Measurements from ENCODE around the gene CEP85L. TPM values are rescaled to one million over a fixed set of nuclear protein-coding genes. Genes with fewer than 3 reads are reported as not detected.

CEP85L gene
- total RNA-seq, 1 donor = 16.4 TPM

DNA sequence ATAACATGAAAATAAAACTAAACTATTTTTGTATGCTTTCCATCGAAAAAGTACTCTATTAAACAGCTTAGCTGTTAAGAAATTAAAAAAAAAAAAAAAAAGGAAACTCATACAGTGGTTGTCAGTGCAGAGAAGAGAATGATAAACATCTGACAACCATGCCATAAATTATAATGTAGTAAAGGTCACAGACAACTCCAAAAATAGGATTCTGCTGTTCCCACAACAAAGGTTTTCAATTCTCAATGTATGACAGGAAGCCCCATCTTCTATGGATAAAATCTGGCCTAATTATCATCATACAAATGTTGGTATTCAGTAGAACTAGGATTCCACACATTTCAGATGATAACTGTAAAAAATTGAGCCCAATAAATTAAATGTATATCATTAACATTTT is 98.3 kb downstream of the CEP85L start:
- DNase-seq (ENCODE audit: low read depth) = no peak
- TF ChIP-seq, protein P1, sequence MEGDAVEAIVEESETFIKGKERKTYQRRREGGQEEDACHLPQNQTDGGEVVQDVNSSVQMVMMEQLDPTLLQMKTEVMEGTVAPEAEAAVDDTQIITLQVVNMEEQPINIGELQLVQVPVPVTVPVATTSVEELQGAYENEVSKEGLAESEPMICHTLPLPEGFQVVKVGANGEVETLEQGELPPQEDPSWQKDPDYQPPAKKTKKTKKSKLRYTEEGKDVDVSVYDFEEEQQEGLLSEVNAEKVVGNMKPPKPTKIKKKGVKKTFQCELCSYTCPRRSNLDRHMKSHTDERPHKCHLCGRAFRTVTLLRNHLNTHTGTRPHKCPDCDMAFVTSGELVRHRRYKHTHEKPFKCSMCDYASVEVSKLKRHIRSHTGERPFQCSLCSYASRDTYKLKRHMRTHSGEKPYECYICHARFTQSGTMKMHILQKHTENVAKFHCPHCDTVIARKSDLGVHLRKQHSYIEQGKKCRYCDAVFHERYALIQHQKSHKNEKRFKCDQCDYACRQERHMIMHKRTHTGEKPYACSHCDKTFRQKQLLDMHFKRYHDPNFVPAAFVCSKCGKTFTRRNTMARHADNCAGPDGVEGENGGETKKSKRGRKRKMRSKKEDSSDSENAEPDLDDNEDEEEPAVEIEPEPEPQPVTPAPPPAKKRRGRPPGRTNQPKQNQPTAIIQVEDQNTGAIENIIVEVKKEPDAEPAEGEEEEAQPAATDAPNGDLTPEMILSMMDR (IDR thresholded peaks at IDR 0.05; ENCODE audit: insufficient read depth, low read depth, low read length) = no peak
- H3K4me3 ChIP-seq (ENCODE audit: low read depth, low read length) = no peak overlapping the region

DNA sequence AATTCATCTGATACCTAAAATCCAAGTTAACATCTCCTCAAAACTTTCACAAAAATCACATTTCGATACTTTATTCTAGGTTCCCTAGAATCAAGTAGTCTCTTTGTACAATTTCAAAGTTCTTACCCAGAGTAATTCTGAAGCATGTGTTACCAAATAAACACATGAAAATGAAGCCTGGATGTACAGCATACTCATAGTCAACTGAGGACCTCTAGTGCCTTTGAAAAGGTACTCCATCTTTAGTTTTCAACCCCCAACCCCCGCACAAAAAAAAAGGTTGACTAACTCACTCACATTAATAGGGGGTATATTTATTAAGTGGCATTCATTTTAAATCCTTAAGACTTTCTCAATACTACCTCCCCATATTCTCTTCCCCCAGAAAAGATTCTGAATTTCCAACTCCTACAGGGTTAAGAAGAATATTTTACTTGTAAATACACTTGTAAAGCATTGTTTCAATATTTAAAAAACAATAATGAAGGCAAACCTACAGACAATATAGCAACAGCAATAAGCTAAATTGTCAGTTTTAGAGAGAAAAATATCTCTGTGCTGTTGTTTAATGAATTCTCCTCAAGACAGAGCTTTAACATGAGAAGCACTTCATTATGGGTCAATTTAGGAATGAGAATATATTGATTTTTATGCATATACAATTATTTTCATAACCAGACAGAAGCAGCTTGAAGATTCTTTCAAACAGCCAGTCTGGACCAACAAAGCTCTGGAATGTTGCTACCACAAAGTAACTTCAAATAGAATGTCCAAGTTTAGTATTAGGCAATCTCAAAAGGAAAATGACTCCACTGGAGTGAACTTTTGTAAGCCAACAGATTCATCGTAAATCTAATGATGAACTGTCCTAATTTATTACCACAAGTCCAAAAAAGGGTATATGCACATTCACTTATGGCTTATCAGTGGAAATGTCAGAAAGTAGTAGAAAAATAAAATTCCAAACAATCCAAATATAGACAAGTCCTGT is 100.0 kb downstream of the CEP85L start:
- H3K4me3 ChIP-seq (ENCODE audit: low read depth, low read length) = no peak overlapping the region
- TF ChIP-seq, protein P1 (IDR thresholded peaks at IDR 0.05; ENCODE audit: insufficient read depth, low read depth, low read length) = peak; percentile 69
- DNase-seq (ENCODE audit: low read depth) = peak; percentile 72

DNA sequence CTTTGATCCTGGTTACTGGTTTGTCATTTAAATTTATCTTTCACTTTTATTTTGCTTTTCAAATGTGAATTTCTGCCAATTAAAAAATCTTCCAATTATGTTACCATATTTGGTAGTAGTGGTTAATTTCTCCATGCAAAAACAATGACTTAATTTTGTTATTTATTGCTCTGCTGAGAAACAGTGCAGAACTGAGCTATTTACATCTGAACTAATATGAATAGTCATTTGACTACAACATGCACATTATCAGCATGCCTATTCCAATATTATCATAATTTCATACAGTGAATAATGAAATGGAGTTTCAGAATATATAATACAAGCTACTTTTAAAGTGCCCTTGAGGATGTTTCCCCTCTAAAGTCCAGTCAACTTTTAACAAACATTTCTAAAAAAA is 102.8 kb downstream of the CEP85L start:
- TF ChIP-seq, protein P1 (IDR thresholded peaks at IDR 0.05; ENCODE audit: insufficient read depth, low read depth, low read length) = no peak
- no peak for DNase-seq (ENCODE audit: low read depth)
- H3K4me3 ChIP-seq (ENCODE audit: low read depth, low read length) = no peak overlapping the region

DNA sequence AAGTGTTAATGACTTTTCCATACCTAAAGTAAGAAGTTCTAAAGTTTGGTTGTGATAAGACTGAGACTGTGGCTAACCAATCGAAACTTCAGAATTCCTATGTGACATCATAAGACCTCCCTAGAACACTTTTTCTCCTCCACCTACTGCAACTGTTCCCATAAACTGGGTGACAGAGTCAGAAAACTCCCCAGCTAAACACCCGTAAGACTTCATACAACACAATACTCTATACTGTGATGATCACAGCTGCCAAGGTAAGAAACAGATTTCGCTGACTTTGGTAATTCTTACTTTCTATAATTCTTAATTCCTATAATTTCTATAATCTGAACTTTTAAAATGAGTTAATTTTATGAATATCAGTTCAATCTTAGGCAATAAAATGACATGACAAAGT is 103.3 kb downstream of the CEP85L start, which contains the start of gene PLN:
Gene PLN, plus strand, starts transcription at position 161 of the 400 bp plus-strand sequence. CDS start 10,626 bp downstream, outside the sequence.
- DNase-seq (ENCODE audit: low read depth) = no peak
- TF ChIP-seq, protein P1 (IDR thresholded peaks at IDR 0.05; ENCODE audit: insufficient read depth, low read depth, low read length) = no peak
- no peak within 1 kb of the TSS for H3K4me3 ChIP-seq (ENCODE audit: low read depth, low read length)

DNA sequence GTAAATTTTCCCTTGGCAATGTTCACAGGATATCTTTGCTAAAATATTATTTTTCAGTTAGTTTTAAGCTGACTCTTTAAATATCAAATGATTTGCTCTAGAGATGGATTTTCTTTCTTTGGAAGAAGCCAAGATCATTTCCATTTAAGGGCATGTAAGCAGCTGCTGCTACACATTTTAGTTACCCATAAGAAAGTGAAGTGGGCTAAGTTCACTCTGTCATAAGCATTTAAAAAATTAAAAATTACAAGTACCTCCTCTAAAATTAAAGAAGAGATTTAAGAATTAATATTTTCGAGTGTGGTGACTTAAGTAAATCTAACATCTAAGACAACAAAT is 104.5 kb downstream of the CEP85L start:
- DNase-seq (ENCODE audit: low read depth) = no peak
- H3K4me3 ChIP-seq (ENCODE audit: low read depth, low read length) = no peak overlapping the region
- TF ChIP-seq, protein P1 (IDR thresholded peaks at IDR 0.05; ENCODE audit: insufficient read depth, low read depth, low read length) = no peak

DNA sequence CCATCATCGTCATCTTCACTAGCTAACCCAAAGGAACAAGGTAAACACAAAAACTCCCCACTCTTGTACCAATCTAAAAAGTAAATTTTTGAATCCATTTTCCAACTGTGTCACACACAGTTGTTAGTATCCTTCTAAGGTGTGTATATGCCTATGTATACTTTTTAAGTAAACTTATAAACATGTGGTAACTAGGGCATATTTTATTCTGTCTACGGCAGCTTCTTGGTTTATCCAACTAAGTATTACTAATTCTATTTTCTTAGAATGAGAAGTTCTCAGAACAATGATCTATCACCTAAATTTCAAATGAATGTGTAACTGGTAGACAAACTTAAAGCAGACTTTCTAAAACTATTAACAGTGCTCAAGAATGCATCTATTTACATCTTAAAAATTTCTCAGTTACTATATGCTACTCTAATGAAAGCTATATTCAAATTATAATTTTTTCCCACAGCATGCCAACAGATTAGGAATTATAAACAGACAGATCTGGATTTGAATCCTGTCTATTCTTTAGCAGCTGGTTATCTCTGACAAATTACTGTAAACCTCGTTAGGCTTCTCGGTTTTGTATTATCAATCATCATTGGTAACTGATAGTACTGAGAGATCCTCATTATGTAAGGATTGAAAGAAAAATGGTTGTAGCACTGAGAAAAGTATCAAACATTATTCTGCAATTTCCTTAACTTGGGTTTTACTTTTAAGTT is 105.1 kb downstream of the CEP85L start:
- no peak for DNase-seq (ENCODE audit: low read depth)
- TF ChIP-seq, protein P1 (IDR thresholded peaks at IDR 0.05; ENCODE audit: insufficient read depth, low read depth, low read length) = no peak
- H3K4me3 ChIP-seq (ENCODE audit: low read depth, low read length) = no peak overlapping the region

Measured in fibroblast of villous mesenchyme (primary cell).